HG02970 (cell line): ENCODE measurements around the gene KCNC1.

Experiments
- ATAC-seq: cut with Tn5 transposase; IDR thresholded peaks from one replicate; pipeline ENCODE4 v1.9.1; 2021; ENCODE audit warnings: mild to moderate bottlenecking, moderate library complexity, moderate number of reproducible peaks; ENCODE audit not compliant: unreplicated experiment, low FRiP score

Gene KCNC1

DNA sequence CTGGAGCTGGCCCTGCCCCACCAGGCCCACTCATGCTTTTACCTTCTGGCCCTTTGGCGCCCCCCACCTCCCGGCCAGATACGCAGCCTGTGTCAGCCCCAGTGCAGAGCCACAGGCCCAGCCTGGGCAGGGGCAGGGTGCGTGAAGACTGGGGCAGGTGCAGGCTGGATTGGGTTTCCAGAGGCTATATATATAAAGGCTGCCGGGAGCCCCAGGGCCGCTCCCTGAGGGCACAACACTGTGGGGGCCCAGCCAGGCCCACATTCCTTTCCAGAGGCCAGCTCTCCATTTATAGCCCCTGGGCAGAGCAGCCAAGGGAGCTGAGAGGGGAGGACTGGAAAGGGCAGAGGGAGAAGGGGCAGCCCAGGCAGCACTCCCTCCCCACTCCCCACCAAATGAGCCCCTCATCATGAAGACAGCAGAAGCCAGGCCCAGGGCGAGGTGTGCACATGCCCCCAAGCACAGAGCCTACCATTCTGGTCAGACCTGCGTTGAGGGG, 20.2 kb upstream of the KCNC1 start:
- ATAC-seq = no peak

DNA sequence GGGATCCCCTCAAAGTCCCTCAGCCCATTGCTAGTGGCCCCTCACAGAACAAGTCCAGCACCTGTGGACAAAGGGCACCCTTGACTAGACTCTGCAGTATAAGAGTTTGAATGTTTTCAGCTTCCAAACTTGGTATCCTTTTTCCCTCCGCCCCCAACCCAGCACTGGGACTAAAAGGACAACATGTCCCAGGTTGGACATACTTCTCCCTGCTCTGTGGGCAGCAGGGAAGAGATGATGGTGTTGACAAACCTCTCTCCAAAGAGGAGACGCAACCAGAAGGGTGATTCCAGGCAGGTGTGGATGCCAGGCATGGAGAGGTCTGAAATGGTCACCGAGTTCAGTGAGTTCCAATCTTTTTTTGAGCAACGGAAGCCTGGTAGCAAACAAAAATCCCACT, 19.7 kb upstream of the KCNC1 start:
- ATAC-seq = no peak

DNA sequence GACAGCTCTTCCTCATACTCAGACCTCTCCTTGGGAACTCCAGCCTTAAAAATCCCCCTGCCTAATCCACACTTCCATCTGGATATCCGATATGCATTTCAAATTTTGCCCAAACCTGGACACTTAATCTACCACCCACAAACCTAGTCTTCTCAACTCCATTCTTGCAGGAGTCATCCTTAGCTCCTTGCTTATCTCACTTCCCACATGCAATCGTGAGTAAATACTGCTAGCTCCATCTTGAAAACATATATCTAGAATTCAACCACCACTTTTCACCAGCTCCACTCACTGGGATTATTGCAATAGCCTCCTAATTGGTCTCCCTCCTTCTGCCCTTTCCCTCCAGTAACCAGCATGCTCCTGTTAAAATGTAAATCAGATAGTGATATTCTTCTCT, 17.8 kb upstream of the KCNC1 start:
- ATAC-seq = no peak

DNA sequence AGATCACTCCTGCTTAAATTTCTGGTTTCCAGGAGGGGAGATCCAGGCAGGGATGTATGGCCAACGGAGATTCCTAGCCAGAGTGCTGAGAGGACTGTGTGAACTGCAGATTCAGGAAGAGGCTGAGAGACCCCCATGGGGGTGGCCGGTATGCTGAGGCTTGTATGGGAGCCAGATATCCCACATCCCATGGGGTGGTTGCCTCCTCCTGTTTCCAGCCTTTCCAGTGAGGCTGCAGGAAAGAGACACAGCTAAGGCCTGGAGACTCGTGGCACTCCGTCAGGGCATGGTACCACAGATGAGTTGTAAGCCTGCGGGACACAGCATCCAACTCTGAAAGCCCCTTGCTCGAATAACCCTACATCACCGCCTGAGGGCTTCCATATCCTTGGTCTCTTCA, 16.6 kb upstream of the KCNC1 start:
- ATAC-seq = no peak

DNA sequence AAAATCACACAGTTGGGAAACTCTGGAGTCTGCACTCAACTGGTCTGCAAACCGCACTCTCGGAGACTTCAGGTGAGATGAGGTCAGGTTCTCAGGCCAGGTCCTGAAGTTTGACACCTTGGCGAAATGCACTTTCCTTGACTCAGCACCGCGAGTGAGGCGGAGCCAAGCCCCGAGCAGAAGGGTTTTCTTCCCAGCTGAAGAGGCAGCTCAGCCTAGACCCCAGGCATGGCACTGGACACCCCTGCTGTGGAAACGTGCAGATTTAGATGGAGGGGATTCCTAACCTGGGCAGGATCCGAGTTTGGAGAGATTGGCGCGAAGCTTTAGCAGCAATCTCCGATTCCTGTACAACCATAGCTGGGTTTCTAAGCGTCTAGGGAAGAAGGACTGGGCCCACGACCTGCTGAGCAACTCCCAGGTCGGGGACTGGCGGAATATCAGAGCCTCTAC, 16.0 kb upstream of the KCNC1 start:
- no peak for ATAC-seq

DNA sequence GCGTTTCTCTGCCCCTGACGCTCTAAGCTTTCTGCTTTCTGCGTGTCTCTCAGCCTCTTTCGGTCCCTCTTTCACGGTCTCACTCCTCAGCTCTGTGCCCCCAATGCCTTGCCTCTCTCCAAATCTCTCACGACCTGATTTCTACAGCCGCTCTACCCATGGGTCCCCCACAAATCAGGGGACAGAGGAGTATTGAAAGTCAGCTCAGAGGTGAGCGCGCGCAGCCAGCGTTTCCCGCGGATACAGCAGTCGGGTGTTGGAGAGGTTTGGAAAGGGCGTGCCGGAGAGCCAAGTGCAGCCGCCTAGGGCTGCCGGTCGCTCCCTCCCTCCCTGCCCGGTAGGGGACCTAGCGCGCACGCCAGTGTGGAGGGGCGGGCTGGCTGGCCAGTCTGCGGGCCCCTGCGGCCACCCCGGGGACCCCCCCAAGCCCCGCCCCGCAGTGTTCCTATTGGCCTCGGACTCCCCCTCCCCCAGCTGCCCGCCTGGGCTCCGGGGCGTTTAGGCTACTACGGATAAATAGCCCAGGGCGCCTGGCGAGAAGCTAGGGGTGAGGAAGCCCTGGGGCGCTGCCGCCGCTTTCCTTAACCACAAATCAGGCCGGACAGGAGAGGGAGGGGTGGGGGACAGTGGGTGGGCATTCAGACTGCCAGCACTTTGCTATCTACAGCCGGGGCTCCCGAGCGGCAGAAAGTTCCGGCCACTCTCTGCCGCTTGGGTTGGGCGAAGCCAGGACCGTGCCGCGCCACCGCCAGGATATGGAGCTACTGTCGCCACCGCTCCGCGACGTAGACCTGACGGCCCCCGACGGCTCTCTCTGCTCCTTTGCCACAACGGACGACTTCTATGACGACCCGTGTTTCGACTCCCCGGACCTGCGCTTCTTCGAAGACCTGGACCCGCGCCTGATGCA, 15.3 kb upstream of the KCNC1 start, which contains the start of gene MYOD1:
TSS of gene MYOD1 (plus strand) at position 544 of the 910 bp plus-strand sequence. CDS start at position 756, 212 bp downstream.
- ATAC-seq = no peak

DNA sequence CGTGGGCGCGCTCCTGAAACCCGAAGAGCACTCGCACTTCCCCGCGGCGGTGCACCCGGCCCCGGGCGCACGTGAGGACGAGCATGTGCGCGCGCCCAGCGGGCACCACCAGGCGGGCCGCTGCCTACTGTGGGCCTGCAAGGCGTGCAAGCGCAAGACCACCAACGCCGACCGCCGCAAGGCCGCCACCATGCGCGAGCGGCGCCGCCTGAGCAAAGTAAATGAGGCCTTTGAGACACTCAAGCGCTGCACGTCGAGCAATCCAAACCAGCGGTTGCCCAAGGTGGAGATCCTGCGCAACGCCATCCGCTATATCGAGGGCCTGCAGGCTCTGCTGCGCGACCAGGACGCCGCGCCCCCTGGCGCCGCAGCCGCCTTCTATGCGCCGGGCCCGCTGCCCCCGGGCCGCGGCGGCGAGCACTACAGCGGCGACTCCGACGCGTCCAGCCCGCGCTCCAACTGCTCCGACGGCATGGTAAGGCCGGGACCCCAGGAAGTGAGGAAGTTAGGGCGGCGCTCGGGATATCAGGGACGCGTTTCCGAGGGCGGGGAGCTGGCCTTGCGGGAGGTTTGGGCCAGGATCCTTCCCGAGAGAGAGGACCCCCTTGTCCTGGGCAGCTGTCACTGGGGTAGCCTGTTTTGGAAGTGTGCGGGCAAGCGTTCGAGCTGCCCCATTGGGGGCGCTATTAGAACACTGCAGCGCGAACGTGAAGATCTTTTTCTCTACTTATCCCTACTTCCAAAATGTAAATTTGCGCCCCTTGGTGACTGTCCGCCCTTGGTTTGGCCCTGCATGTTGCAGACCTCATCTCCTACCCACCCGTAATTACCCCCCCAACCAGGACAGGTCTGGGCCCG, 14.4 kb upstream of the KCNC1 start:
- no peak for ATAC-seq

DNA sequence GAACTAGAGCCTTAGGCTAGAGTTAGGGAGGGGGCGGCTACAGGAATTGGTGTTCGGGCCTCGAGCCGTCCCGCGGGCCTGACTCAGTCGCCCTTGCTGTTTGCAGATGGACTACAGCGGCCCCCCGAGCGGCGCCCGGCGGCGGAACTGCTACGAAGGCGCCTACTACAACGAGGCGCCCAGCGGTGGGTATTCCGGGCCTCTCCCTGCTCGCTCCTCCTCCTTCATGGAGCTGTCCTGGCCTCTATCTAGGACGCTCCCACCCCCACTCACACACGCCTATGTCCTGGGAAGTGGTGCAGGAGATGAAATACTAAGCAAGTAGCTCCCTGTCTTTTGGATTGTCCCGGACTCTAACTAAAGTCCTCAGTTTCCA, 13.8 kb upstream of the KCNC1 start:
- ATAC-seq = no peak

DNA sequence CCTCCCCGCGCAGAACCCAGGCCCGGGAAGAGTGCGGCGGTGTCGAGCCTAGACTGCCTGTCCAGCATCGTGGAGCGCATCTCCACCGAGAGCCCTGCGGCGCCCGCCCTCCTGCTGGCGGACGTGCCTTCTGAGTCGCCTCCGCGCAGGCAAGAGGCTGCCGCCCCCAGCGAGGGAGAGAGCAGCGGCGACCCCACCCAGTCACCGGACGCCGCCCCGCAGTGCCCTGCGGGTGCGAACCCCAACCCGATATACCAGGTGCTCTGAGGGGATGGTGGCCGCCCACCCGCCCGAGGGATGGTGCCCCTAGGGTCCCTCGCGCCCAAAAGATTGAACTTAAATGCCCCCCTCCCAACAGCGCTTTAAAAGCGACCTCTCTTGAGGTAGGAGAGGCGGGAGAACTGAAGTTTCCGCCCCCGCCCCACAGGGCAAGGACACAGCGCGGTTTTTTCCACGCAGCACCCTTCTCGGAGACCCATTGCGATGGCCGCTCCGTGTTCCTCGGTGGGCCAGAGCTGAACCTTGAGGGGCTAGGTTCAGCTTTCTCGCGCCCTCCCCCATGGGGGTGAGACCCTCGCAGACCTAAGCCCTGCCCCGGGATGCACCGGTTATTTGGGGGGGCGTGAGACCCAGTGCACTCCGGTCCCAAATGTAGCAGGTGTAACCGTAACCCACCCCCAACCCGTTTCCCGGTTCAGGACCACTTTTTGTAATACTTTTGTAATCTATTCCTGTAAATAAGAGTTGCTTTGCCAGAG, 13.2 kb upstream of the KCNC1 start:
- no peak for ATAC-seq

DNA sequence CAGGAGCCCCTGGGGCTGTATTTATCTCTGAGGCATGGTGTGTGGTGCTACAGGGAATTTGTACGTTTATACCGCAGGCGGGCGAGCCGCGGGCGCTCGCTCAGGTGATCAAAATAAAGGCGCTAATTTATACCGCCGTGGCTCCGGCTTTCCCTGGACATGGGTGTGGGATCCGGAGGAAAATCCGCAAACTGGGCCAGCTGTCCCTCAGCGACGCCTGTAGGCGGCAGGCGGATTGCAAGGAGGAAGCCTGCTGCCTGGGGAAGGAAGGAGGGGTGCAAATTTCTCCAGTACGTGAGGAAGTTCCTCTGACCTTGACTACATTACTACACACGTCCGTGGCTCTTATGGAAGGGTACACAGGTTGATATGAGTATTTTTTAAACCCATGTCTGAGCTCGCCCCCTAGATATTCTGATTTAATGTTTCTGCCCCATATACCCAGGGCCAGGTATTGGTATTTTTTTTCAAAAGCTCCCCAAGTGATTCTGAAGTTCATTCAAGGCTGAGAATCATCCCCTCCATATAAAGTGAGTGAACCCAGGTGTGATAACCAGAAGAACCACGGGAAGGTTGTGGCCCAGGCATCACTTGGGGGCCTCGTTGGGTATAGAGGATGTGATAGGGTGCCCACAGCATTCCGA, 12.5 kb upstream of the KCNC1 start:
- no peak for ATAC-seq

DNA sequence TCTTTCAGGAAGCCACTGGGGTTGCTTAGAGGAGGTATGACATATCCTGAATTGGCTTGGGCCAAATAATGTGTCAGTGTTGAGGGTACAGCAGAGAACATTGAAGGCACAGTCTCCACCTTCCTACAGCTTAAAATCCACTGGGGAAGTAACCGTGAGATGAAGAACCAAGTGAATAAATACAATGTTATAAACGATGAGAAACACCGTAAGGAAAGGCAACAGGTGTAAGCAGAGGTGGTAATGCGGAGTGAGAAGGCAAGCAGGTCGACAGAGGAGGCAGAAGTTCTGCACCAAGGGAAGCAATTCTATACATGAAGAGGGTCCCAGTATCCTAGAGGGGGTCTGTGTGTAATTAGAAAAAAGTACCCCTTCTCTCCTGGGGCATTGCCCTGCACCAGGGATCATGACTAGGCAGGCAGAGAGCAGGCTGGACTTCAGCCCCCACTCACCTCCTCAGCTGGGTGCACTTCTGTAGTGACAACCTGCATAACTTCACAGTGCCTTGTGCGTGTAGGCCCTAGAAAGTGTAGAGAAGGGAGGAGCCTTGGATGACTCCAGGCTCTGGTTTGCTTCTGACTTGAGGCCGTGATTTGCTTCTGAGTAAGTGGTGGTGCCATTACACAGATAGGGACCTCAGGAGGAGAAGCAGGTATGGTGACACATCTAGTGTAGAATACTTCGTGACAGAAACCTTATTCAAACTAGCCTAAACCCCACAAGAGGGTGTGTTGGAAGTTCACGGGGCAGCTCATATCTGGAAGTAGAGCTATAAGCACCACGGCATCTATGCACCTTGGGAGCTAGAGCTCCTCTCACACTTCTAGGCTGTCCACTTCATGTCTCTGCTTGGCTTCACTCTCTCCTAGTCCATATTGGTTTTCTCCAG, 10.3 kb upstream of the KCNC1 start:
- ATAC-seq = no peak

DNA sequence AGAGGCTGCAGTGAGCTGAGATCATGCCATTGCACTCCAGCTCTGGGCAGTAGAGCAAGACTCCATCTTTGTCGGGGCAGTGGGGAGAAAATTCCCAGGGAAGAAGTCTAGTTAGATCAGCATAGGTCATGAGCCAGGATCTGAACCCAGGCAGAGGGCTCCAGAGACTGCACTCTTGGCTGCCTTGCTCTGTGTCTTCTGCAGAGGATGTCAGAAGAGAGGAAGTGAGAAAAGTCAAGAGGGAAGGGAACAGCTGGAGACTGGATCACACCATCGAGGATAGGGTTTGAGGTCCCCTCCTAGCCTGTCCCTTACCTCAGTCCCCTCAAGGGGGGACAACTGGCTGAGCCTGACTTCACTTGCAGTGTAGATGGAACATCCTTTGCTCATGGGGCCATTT, 9.4 kb upstream of the KCNC1 start:
- no peak for ATAC-seq

DNA sequence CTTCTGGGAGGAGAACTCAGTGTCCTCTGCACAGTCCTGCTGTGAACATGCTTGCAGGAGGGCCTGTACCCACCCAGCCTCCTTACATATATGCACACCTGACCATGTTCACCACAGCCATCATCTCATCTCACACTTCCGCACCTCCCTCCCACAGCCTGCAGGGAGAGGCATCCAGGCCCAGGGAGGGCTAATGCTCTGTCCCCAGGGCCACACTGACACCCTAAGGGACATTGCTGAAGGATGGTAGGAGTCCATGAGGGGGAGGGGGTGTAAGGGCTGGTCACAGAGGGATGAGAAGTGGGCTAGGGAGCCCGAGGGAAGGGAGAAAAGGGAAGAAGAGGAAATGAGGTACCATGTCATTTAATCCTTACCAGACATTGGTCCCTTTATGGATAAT, 4.4 kb upstream of the KCNC1 start:
- no peak for ATAC-seq

DNA sequence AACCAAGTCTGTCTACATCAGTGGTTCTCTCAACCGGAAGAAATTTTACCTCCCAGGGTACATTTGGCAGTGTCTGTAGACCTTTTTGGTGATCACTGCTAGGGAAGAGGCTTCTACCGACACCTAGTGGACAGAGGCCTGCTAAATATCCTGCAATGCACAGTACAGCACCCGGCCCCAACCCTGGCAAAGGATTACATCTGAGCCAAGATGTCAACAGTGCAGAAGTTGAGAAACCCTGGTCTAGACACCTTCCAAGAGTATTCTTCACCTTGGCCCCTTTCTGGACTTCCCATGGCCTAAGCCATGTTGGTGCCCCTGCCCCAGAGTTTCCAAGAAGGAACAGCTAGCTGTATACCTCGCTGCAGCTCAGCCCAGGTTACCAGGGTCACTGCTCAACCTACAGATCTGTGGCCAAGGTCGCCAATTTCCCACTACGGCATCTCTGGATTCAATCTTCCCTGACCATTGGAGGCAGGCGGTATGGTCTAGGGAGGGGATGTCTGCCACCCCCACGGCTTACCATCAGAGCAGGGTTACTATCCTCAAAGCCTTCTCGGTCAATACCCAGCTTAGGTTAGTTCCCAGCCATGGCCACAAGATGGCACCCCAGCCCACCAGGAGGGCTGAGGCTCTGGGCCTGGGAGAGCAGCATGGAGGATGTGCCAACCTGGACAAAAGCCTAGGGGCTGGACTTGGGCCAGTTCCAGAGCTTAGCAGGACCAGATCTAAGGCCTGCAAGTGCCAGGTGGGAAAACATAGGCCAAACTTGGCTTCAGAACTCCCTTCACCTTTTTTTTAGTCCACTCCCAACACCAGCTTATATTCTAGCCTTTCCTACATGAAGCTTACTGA, 3.7 kb upstream of the KCNC1 start:
- peak; percentile 68 for ATAC-seq

DNA sequence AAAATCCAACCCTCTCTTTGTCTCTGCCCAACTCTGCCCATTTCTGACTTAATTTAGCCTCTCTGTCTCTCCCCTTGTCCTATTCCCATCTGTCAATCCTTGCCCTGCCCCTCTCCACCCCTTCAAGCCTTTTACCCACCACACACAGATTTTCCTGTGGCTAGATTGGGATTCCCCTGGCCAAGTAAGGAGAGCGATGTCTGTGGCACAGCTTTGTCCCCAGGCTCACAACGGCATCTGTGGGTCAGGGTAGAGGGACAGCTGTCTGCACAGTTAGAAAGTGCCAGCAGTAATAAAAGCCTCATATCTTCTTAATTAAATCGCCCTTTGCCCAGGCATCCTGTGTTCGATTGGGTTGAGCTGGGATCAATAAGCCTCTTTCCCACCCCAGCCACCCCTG, 1.3 kb upstream of the KCNC1 start:
- no peak for ATAC-seq

DNA sequence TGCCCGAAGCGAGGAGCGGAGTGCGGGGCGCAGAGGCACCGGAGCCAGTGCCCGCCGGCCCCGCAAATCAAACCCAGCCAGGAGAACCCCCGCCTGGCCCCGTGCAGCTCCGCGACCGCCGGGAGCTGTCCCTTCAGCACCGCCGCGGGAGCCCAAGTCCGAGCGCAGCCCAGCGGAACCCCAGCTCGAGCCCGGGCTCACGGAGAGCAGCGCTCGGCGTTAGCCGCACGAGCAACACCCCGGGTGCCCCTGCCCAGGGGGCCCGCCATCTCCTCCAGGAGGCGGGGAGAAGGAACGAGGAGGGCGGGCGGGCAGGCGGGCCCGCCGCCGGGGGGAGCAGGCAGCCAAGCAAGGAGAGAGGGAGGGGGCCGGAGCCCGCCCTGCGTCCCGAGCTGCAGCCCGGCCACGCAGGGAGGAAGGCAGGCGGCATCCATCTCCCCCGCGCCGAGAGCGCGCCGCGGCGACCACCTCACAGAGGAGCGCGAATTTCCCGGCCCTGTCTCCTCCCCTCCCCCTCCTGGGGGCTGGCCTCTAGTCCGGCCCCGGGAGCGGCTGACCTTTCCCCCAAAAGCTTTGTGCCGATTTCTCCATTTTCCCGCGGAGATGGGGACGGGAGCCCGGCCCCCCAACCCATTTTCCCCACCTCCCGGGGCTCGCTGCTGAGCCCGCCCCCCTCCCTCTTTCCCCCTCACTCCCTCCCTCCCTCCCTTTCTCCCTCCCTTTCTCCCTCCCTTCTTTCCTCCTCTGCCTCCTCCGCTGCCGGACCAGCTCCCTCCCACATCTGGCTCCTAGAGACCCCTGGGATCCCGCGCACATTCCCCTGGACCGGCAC, 621 bp downstream of the KCNC1 start:
- no peak for ATAC-seq

DNA sequence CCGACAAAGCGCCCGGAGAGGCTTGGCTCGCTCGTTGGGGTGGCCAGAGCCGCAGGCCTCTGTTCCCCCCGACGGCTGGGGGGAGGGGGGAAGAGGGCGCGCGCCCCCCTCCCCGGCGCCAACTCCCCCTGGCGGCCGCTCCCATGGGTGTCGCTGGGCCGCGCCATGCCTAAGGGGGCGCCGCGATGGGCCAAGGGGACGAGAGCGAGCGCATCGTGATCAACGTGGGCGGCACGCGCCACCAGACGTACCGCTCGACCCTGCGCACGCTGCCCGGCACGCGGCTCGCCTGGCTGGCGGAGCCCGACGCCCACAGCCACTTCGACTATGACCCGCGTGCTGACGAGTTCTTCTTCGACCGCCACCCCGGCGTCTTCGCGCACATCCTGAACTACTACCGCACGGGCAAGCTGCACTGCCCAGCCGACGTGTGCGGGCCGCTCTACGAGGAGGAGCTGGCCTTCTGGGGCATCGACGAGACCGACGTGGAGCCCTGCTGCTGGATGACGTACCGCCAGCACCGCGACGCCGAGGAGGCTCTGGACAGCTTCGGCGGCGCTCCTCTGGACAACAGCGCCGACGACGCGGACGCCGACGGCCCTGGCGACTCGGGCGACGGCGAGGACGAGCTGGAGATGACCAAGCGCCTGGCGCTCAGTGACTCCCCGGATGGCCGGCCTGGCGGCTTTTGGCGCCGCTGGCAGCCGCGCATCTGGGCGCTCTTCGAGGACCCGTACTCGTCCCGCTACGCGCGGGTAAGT, 1.4 kb downstream of the KCNC1 start:
- no peak for ATAC-seq
